Duodenal mucosa (tissue), 2 donors: ENCODE results near the gene MYDGF.

Experiments used
- H3K27ac ChIP-seq: one replicate; pipeline ENCODE4 v1.7.0; 2013; ENCODE audit warnings: low read depth, low read length
- H3K27me3 ChIP-seq, 2 donors: one replicate each; pipeline ENCODE4 v1.7.0; 2013; ENCODE audit warnings: low read length in 2 of 2, control low read depth in 1 of 2; ENCODE audit not compliant: insufficient read depth in 2 of 2, control insufficient read depth in 1 of 2
- H3K36me3 ChIP-seq, 2 donors: one replicate each; pipeline ENCODE4 v1.7.0; 2013; ENCODE audit warnings: low read length in 2 of 2, control low read depth in 1 of 2; ENCODE audit not compliant: insufficient read depth in 2 of 2, control insufficient read depth in 1 of 2
- H3K4me1 ChIP-seq, 2 donors: one replicate each; pipeline ENCODE4 v1.7.0; 2013; ENCODE audit warnings: low read length in 2 of 2, control low read depth in 1 of 2; ENCODE audit not compliant: insufficient read depth in 2 of 2, control insufficient read depth in 1 of 2
- H3K4me3 ChIP-seq, 2 donors: one replicate each; pipeline ENCODE4 v1.7.0; 2013; ENCODE audit warnings: low read length in 2 of 2, low read depth in 1 of 2
- H3K9ac ChIP-seq, 2 donors: one replicate each; pipeline ENCODE4 v1.7.0; 2013; ENCODE audit warnings: low read length in 2 of 2, low read depth in 1 of 2
- H3K9me3 ChIP-seq, 2 donors: one replicate each; pipeline ENCODE4 v1.7.0; 2013; ENCODE audit warnings: low read length in 2 of 2, control low read depth in 1 of 2; ENCODE audit not compliant: control insufficient read depth in 1 of 2

MYDGF gene

DNA sequence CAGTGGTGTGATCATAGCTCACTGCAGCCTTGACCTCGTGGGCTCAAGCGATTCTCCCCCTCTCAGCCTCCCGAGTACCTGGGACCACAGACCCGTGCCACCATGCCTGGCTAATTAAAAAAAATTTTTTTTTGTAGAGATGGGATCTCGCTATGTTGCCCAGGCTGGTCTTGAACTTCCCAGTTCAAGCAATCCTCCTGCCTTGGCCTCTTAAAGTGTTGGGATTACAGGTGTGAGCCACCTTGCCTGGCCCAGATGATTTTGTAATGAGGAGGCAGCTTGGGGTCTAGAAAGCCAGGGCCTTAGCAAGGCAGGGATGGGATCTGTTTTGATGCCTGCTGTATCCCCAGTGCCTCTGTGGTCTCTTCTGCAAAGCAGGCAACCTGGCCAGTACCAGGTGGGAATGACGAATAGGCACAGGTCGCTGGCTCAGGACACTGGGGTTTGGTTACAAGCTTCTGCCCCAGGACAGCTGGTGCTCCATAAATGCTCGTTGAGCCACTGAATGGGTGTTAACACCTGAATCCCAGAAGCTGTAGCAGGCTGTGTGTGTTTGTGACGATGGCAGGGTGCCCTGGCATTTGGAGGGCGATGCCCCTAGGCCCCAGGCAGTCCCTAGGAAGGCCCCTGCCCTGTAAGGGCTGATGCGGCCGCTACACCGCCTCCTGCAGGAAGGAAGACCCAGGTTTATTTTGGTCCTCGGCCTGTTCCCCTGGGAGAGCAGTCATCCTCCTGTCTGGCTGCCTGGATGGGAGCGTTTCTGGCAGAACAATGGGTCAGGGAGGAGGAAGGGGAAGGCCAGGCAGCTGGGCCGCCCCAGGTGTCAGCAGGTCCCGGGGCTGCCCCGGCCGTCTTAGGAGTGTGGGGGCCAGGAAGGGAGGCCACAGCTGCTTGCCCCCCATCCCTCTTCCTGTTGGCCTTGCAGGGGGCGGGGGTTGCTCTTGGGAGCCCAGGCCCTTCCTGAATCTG, 22.2 kb downstream of the MYDGF start:
- Histone ChIP-seq H3K9me3 (no peaks in the 10 kb centered on the region), H3K9ac (peak overlapping the region in 1 of 2 donors; percentile 18), H3K4me3 (no peak overlapping the region), H3K27ac (peak overlapping the region; percentile 63), H3K27me3 (no peaks in the 10 kb centered on the region), H3K4me1 (no peaks in the 10 kb centered on the region), H3K36me3 (peaks cover 0 to 18% of the 10 kb centered on the region in 2 donors)

DNA sequence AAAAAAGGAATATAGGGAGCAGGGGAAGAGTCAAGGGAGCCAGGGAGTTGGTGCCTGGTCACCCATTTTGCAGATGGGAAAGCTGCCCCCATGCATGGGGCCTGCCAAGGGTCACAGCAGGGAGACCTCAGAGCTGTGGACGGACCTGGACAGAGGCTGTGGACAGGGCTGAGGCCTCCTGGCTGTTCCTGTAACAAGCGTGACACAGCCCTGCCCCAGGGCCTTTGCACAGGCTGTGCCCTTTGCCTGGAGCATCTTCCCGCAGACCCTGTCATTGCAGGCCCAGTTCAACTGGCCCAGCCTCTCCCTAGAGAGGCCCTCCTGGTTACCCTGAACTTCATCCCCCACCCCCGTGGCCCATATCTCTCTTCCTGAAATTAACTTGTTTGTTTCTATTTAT, 24.4 kb downstream of the MYDGF start:
- H3K36me3 ChIP-seq = peaks cover 0 to 5% of the 10 kb centered on the region in 2 donors
- H3K27ac ChIP-seq = no peak overlapping the region
- H3K4me3 ChIP-seq = no peak overlapping the region

DNA sequence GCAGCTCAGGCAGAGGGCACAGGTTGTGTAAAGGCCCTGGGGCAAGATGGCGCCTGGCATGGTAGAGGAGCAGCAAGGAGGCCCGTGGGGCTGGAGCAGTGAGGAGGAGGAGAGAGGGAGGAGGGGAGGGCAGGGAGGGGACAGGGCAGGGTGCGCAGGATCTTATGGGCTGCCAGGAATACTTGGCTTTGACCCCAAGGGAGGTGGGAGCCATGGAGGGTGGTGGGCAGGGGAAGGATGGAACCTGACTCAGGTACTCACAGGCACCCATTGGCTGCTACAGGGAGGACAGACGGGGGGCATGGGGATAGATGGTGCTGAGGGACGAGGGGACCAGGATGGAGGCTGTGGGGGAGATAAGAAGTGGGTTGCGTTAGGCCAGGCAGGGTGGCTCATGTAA, 27.5 kb downstream of the MYDGF start:
- Histone ChIP-seq H3K27ac (no peak overlapping the region), H3K9ac (no peak overlapping the region), H3K4me1 (peaks cover 7 to 25% of the 10 kb centered on the region in 2 donors), H3K27me3 (no peaks in the 10 kb centered on the region), H3K4me3 (no peak overlapping the region), H3K36me3 (no peaks in the 10 kb centered on the region), H3K9me3 (no peaks in the 10 kb centered on the region)

More for the DNA sequence above, 24.4 kb downstream of the MYDGF start:
- no peak overlapping the region for H3K9ac ChIP-seq
- H3K4me1 ChIP-seq = peaks cover under 1 to 6% of the 10 kb centered on the region in 2 donors
- no peaks in the 10 kb centered on the region for H3K27me3 ChIP-seq
- H3K9me3 ChIP-seq = no peaks in the 10 kb centered on the region

DNA sequence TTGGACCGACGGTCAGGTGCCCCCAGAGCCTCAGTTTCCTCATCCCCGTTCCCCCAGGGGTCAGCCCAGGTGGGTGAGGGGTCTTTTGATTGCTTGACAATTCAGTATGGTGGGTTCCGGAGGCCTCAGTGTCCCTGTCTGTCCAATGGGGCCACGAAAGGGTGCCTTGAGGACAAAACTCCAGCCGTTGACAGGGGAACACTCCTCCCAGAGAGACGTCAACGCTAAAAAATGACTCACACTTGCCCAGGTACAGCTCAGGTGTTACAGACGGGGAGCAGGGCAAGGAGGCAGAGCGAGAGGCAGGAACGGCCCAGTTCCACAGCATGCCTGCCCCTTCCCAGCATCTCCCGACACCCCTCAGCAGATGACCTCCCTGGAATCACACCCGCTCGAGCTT, 29.0 kb downstream of the MYDGF start:
- H3K9me3 ChIP-seq = no peaks in the 10 kb centered on the region
- H3K4me1 ChIP-seq = peaks cover 7 to 31% of the 10 kb centered on the region in 2 donors
- H3K27ac ChIP-seq = no peak overlapping the region
- H3K4me3 ChIP-seq = peak overlapping the region; percentile 84 to 98
- no peaks in the 10 kb centered on the region for H3K27me3 ChIP-seq
- H3K9ac ChIP-seq = peak overlapping the region; percentile 71 to 90
- H3K36me3 ChIP-seq = no peaks in the 10 kb centered on the region

DNA sequence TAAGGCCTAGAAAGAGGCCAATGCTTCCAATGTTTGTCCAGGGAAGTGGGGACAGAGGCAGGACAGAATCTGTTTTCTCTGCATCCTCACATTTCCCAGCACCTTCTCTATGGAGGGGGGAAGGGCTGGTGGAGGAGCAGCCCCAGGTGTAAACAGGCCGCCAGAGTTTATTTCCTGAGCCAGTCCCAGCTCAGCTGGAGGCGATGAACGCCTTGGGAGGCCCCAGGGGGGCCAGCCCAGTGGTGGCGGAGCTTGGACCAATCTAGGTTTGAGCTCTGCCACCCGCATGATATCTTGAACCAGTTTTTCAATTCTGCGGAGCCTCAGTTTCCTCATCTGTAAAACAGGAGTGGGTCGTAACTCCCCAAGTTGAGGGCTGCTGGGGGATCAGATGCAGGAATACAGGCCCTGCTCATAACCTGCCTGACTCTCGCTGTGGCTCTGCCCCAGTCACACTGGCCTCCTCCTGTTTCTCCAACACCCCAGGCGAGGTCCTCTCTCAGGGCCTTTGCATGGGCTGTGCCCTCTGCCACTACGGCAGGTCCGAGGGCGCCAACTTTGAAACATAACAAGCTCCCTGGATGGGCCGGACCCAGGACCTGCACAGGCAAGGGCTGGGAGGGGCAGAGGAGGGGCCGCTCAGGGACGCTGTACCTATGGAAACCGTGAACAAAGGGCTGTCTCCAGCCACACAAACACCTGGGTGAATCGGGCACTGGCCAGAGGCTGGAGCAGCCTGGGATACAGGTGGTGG, 29.7 kb downstream of the MYDGF start:
- no peak overlapping the region for H3K27ac ChIP-seq
- H3K36me3 ChIP-seq = no peaks in the 10 kb centered on the region
- H3K27me3 ChIP-seq = no peaks in the 10 kb centered on the region
- H3K4me3 ChIP-seq = peak overlapping the region; percentile 84 to 98
- no peaks in the 10 kb centered on the region for H3K9me3 ChIP-seq
- H3K4me1 ChIP-seq = peaks cover 7 to 31% of the 10 kb centered on the region in 2 donors
- peak overlapping the region; percentile 71 to 90 for H3K9ac ChIP-seq

DNA sequence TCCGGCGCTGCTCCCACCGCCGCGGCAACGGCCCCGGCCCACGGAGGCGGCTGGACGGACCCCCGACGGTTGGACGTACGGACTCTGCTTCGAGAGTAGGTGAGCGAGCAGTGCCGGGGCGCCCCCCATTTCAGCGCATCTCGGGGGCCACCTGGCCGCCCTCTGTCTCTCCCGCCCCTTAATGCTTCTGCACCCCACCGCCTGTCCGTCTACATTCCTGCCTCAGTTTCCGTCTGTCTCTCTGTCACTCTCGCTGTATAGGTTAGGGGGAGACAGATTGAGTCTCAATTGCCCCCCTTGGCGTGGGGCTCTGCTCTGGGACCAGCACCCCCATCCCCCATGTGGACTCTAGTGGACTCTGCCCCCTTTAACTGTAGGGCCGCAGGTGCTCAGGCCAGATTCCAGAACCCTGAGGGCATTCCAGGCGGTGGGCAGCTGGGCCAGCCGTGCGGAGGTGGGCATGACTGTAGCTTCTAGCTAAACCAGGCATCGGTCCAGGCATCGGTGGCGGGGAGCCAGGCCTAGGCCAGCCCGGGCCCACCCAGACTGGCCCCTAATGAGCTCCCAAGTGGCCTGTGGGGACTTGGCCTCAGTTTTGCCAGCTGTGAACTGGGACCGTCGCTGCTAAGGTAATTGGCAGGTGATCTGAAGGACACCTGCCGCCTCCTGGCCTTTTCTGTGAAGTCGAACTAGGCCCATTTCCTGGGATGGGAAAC, 30.5 kb downstream of the MYDGF start:
- Histone ChIP-seq H3K27ac (peak overlapping the region; percentile 36), H3K27me3 (no peaks in the 10 kb centered on the region), H3K36me3 (no peaks in the 10 kb centered on the region), H3K9me3 (no peaks in the 10 kb centered on the region), H3K4me3 (peak overlapping the region; percentile 84 to 98), H3K9ac (peak overlapping the region; percentile 71 to 90), H3K4me1 (peaks cover 7 to 31% of the 10 kb centered on the region in 2 donors)

DNA sequence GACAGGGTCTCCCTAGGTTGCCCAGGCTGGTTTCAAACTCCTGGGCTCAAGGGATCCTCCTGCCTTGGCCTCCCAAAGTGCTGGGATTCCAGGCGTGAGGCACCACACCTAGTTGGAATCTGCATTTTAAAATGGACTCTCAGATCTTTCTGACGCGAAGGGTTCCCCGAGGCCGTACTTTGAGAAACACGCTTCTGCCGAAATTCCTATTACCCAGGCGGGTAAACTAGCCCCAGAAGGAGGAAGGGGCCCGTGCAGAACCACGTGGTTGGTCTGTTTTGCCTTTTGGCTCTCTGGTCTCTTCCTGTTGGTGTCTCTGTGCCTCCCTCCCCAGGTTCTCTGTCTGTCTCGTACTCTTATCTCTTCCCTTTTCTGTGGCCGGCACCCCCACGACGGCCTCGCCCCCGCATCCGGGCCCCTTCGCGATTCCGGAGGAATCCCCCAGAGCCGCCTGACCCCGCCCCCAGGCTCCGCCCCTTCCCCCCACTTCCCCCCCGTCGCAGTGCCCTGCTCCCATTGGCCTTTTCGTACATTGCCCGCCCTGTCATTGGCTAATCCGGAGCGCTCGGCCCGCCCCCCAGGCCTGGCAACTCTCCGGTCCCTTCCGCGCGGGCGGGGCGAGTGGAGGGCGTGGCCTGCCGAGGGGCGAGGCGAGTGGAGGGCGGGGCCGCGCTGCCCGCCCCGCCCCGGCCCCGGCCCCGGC, 31.2 kb downstream of the MYDGF start, which contains the start of gene TNFAIP8L1:
TSS of gene TNFAIP8L1 (plus strand) at position 689 of the 703 bp plus-strand sequence. CDS start 12,354 bp downstream, outside the sequence.
- Histone ChIP-seq H3K27ac (peak within 1 kb of the TSS; percentile 36), H3K4me1 (peaks cover 7 to 31% of the 10 kb centered on the region in 2 donors), H3K27me3 (no peaks in the 10 kb centered on the region), H3K9ac (peak within 1 kb of the TSS; percentile 71 to 90), H3K9me3 (no peaks in the 10 kb centered on the region), H3K4me3 (peak within 1 kb of the TSS; percentile 84 to 98), H3K36me3 (no peaks in the 10 kb centered on the region)

DNA sequence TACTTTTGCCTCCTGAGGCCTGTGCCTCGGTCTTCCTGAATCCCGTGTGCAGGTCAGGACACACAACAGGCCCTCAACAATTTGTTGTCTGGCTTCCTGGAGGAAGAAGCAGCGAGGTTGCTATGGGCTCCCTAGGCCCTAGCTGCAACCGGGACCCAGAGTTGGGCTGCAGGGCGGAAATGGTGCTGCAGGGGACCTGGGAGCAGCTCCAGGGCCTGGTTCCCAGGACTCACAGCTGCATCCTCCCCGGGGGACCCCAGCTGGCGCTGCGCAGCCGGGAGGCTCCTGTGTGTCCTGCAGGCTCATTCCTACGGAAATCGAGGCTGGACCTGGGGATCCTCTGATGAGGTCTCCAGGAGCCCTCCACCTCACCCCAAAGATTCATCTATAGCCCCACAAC, 31.8 kb downstream of the MYDGF start:
- Histone ChIP-seq H3K27me3 (no peaks in the 10 kb centered on the region), H3K9ac (no peak overlapping the region), H3K27ac (no peak overlapping the region), H3K4me3 (peak overlapping the region in 1 of 2 donors; percentile 5), H3K36me3 (no peaks in the 10 kb centered on the region), H3K4me1 (peaks cover 7 to 31% of the 10 kb centered on the region in 2 donors), H3K9me3 (no peaks in the 10 kb centered on the region)

DNA sequence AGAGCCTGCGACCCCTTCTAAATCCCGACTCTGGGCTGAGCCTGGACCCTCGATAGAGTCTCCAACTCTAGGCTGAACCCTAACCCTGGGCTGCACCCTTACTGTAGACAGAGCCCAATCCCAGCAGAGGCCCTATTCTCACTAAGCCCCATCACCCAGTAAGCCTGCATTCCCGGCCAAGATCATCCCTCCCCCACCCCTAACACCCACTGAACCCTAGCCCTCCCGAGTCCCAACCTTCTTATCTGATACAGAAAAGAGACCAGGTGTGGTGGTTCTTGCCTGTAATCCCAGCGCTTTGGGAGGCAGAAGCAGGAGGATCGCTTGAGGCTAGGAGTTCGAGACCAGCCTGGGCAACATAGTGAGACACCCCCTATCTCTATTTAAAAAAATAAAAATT, 33.4 kb downstream of the MYDGF start:
- Histone ChIP-seq H3K4me3 (peak overlapping the region in 1 of 2 donors; percentile 21), H3K27ac (no peak overlapping the region), H3K9ac (peak overlapping the region in 1 of 2 donors; percentile 50), H3K27me3 (peaks cover 0 to 2% of the 10 kb centered on the region in 2 donors), H3K36me3 (no peaks in the 10 kb centered on the region), H3K4me1 (peaks cover 7 to 31% of the 10 kb centered on the region in 2 donors), H3K9me3 (no peaks in the 10 kb centered on the region)
